HEK293 (cell line): ENCODE data around the gene VILL.

ENCODE experiments used
- CTCF ChIA-PET: fragments of 350-600 bp; formaldehyde crosslinking; extraction: SDS; loops from one replicate; lab custom pipeline; 2021; ENCODE audit warnings: antibody characterized with exemption; lab: Yijun Ruan, JAX
- POLR2A ChIA-PET: fragments of 300-600 bp; formaldehyde crosslinking; extraction: SDS; loops from one replicate; lab custom pipeline; 2020; ENCODE audit warnings: antibody characterized with exemption, inconsistent platforms; lab: Yijun Ruan, JAX
- H3K27ac ChIP-seq: fragments of 200-500 bp; sonication (Bioruptor generic); 2 replicates; pipeline ENCODE4 v1.5.1; 2014; ENCODE audit warnings: low read depth, low read length, control low read depth, inconsistent platforms; ENCODE audit errors: extremely low read depth
- H3K36me3 ChIP-seq, 2 experiments: fragments of 200-500 bp in 1 of 2; sonication (Bioruptor generic) in 1 of 2; 1 replicate in 1 of 2; 2 replicates in 1 of 2; pipeline ENCODE4 v1.5.1; 2014 to 2017; ENCODE audit warnings: inconsistent platforms in 2 of 2, low read length in 2 of 2; ENCODE audit not compliant: control insufficient read depth in 2 of 2, insufficient read depth in 1 of 2
- H3K4me1 ChIP-seq: fragments of 200-500 bp; sonication (Bioruptor generic); 2 replicates; pipeline ENCODE4 v1.5.1; 2014; ENCODE audit warnings: mild to moderate bottlenecking, low read length, inconsistent platforms; ENCODE audit not compliant: control insufficient read depth, insufficient read depth
- H3K4me3 ChIP-seq: 2 replicates; pipeline ENCODE4 v1.5.1; 2011; ENCODE audit warnings: low read depth, mild to moderate bottlenecking, control low read depth, low read length, moderate library complexity
- H3K9me3 ChIP-seq: fragments of 200-500 bp; sonication (Bioruptor generic); 2 replicates; pipeline ENCODE4 v1.5.1; 2014; ENCODE audit warnings: low read depth, low read length, inconsistent platforms; ENCODE audit not compliant: control insufficient read depth, insufficient read depth
- GLI4 ChIP-seq: fragments of 450-650 bp; formaldehyde crosslinking; IDR thresholded peaks from 2 replicates; pipeline ENCODE4 v1.5.1; 2016; ENCODE audit warnings: missing biosample characterization, missing genetic modification characterization
- IKZF3 ChIP-seq: fragments of 450-650 bp; IDR thresholded peaks from 2 replicates; pipeline ENCODE4 v1.5.0; 2018; ENCODE audit warnings: missing biosample characterization, mild to moderate bottlenecking, missing genetic modification characterization, moderate library complexity
- KLF9 ChIP-seq: fragments of 450-650 bp; formaldehyde crosslinking; IDR thresholded peaks from 2 replicates; pipeline ENCODE4 v1.5.1; 2016; ENCODE audit warnings: missing biosample characterization, missing genetic modification characterization, low read depth
- RBAK ChIP-seq: fragments of 450-650 bp; formaldehyde crosslinking; IDR thresholded peaks from 2 replicates; pipeline ENCODE4 v1.5.1; 2016; ENCODE audit warnings: missing biosample characterization, missing genetic modification characterization
- ZFP37 ChIP-seq: fragments of 450-650 bp; formaldehyde crosslinking; IDR thresholded peaks from 2 replicates; pipeline ENCODE4 v1.5.1; 2016; ENCODE audit warnings: missing biosample characterization, missing genetic modification characterization
- ZIC2 ChIP-seq: fragments of 450-650 bp; formaldehyde crosslinking; IDR thresholded peaks from 2 replicates; pipeline ENCODE4 v1.5.1; 2016; ENCODE audit warnings: missing biosample characterization, missing genetic modification characterization
- ZNF202 ChIP-seq: fragments of 450-650 bp; formaldehyde crosslinking; IDR thresholded peaks from 2 replicates; pipeline ENCODE4 v1.5.1; 2016; ENCODE audit warnings: missing biosample characterization, missing genetic modification characterization, borderline replicate concordance
- ZNF221 ChIP-seq: fragments of 450-650 bp; formaldehyde crosslinking; IDR thresholded peaks from 2 replicates; pipeline ENCODE4 v1.5.1; 2017; ENCODE audit warnings: missing biosample characterization, missing genetic modification characterization, borderline replicate concordance
- ZNF266 ChIP-seq: fragments of 450-650 bp; formaldehyde crosslinking; IDR thresholded peaks from 2 replicates; pipeline ENCODE4 v1.5.1; 2016; ENCODE audit warnings: missing biosample characterization, missing genetic modification characterization, low read depth
- ZNF335 ChIP-seq: fragments of 450-650 bp; formaldehyde crosslinking; conservative IDR thresholded peaks from 2 replicates; pipeline ENCODE4 v1.5.1; 2016; ENCODE audit warnings: missing biosample characterization, missing genetic modification characterization
- ZNF654 ChIP-seq: fragments of 450-650 bp; formaldehyde crosslinking; IDR thresholded peaks from 2 replicates; pipeline ENCODE4 v1.5.1; 2016; ENCODE audit warnings: low read depth, missing biosample characterization, missing genetic modification characterization
- ZNF660 ChIP-seq: fragments of 450-650 bp; IDR thresholded peaks from 2 replicates; pipeline ENCODE4 v1.5.1; 2018; ENCODE audit warnings: missing biosample characterization, mild to moderate bottlenecking, missing genetic modification characterization
- TF ChIP-seq, protein P1 (sequence below): fragments of 450-650 bp; formaldehyde crosslinking; IDR thresholded peaks from 2 replicates; pipeline ENCODE4 v1.5.1; 2017; ENCODE audit warnings: missing biosample characterization, missing genetic modification characterization
- TF ChIP-seq, protein P2 (sequence below): fragments of 450-650 bp; formaldehyde crosslinking; conservative IDR thresholded peaks from 2 replicates; pipeline ENCODE4 v1.5.1; 2016; ENCODE audit warnings: low read depth, missing biosample characterization, missing genetic modification characterization
- TF ChIP-seq, protein P3 (sequence below): fragments of 450-650 bp; IDR thresholded peaks from 2 replicates; pipeline ENCODE4 v1.5.1; 2018; ENCODE audit warnings: missing biosample characterization, missing genetic modification characterization
- TF ChIP-seq, protein P4 (sequence below): fragments of 450-650 bp; formaldehyde crosslinking; optimal IDR thresholded peaks from 2 replicates; pipeline ENCODE3; 2016; ENCODE audit warnings: missing biosample characterization, mild to moderate bottlenecking, missing genetic modification characterization

The VILL gene

DNA sequence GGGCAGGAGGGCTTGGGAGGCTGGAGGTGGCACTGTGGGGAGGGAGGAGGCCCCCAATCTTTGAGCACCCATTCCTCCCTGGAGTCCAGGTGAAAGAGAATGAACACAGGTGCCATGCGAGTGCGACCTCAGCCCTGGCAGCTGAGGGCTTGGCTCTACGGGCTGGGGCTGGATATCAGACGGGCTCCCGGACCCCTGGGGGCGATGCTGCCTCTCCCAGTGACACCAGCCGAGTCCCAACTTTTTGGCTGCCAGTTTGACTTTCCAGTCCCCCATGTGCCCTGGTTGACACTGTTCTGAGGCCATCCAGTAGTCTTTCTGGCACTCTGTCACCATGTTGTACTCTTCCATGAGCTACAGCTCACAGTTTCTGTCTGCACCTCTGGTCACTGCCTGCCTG is 1.2 kb downstream of the VILL start:
- Histone ChIP-seq H3K9me3 (no peaks in the 10 kb centered on the region), H3K4me3 (no peak overlapping the region), H3K36me3 (no peaks in the 10 kb centered on the region), H3K4me1 (no peaks in the 10 kb centered on the region), H3K27ac (no peak overlapping the region)
- ChIA-PET POLR2A (no interaction called here), CTCF (interaction anchor here (0.9 kb wide), 1 partner anchor 10 kb away, joined by 4 read pairs; no protein-coding TSS in a partner anchor)
- TF ChIP-seq ZNF266 (tag by site-specific recombination) (no peak), ZNF202 (tag by site-specific recombination) (no peak), ZNF335 (tag by site-specific recombination) (no peak), ZNF660 (tag by site-specific recombination) (no peak), RBAK (tag by site-specific recombination) (no peak), ZFP37 (tag by site-specific recombination) (no peak), IKZF3 (tag by site-specific recombination) (no peak), ZNF221 (tag by site-specific recombination) (no peak), GLI4 (tag by site-specific recombination) (no peak), KLF9 (tag by site-specific recombination) (no peak), ZIC2 (tag by site-specific recombination) (no peak), ZNF654 (no peak)
- TF ChIP-seq, protein P1, sequence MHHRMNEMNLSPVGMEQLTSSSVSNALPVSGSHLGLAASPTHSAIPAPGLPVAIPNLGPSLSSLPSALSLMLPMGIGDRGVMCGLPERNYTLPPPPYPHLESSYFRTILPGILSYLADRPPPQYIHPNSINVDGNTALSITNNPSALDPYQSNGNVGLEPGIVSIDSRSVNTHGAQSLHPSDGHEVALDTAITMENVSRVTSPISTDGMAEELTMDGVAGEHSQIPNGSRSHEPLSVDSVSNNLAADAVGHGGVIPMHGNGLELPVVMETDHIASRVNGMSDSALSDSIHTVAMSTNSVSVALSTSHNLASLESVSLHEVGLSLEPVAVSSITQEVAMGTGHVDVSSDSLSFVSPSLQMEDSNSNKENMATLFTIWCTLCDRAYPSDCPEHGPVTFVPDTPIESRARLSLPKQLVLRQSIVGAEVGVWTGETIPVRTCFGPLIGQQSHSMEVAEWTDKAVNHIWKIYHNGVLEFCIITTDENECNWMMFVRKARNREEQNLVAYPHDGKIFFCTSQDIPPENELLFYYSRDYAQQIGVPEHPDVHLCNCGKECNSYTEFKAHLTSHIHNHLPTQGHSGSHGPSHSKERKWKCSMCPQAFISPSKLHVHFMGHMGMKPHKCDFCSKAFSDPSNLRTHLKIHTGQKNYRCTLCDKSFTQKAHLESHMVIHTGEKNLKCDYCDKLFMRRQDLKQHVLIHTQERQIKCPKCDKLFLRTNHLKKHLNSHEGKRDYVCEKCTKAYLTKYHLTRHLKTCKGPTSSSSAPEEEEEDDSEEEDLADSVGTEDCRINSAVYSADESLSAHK (tag by site-specific recombination), result no peak
- TF ChIP-seq, protein P2, sequence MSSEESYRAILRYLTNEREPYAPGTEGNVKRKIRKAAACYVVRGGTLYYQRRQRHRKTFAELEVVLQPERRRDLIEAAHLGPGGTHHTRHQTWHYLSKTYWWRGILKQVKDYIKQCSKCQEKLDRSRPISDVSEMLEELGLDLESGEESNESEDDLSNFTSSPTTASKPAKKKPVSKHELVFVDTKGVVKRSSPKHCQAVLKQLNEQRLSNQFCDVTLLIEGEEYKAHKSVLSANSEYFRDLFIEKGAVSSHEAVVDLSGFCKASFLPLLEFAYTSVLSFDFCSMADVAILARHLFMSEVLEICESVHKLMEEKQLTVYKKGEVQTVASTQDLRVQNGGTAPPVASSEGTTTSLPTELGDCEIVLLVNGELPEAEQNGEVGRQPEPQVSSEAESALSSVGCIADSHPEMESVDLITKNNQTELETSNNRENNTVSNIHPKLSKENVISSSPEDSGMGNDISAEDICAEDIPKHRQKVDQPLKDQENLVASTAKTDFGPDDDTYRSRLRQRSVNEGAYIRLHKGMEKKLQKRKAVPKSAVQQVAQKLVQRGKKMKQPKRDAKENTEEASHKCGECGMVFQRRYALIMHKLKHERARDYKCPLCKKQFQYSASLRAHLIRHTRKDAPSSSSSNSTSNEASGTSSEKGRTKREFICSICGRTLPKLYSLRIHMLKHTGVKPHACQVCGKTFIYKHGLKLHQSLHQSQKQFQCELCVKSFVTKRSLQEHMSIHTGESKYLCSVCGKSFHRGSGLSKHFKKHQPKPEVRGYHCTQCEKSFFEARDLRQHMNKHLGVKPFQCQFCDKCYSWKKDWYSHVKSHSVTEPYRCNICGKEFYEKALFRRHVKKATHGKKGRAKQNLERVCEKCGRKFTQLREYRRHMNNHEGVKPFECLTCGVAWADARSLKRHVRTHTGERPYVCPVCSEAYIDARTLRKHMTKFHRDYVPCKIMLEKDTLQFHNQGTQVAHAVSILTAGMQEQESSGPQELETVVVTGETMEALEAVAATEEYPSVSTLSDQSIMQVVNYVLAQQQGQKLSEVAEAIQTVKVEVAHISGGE (tag by site-specific recombination), result no peak
- TF ChIP-seq, protein P3, sequence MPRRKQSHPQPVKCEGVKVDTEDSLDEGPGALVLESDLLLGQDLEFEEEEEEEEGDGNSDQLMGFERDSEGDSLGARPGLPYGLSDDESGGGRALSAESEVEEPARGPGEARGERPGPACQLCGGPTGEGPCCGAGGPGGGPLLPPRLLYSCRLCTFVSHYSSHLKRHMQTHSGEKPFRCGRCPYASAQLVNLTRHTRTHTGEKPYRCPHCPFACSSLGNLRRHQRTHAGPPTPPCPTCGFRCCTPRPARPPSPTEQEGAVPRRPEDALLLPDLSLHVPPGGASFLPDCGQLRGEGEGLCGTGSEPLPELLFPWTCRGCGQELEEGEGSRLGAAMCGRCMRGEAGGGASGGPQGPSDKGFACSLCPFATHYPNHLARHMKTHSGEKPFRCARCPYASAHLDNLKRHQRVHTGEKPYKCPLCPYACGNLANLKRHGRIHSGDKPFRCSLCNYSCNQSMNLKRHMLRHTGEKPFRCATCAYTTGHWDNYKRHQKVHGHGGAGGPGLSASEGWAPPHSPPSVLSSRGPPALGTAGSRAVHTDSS, result no peak
- TF ChIP-seq, protein P4, sequence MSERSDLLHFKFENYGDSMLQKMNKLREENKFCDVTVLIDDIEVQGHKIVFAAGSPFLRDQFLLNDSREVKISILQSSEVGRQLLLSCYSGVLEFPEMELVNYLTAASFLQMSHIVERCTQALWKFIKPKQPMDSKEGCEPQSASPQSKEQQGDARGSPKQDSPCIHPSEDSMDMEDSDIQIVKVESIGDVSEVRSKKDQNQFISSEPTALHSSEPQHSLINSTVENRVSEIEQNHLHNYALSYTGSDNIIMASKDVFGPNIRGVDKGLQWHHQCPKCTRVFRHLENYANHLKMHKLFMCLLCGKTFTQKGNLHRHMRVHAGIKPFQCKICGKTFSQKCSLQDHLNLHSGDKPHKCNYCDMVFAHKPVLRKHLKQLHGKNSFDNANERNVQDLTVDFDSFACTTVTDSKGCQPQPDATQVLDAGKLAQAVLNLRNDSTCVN (tag by site-specific recombination), result no peak
